Uterus (tissue), 2 donors: ENCODE results near the gene ADSL.

Experiments
- CTCF ChIP-seq, 4 experiments: fragments of 200-600 bp in 2 of 4; fragments of 450-650 bp in 2 of 4; sonication (generic) in 2 of 4; IDR thresholded peaks; one replicate each; pipeline ENCODE4 v1.5.1; 2016 to 2019; ENCODE audit warnings: antibody characterized with exemption in 4 of 4, mild to moderate bottlenecking in 2 of 4, moderate library complexity in 1 of 4
- POLR2A ChIP-seq, 2 donors: fragments of 450-650 bp; IDR thresholded peaks; one replicate each; pipeline ENCODE4 v1.6.1; 2016; ENCODE audit warnings: antibody characterized with exemption in 2 of 2, mild to moderate bottlenecking in 1 of 2, moderate library complexity in 1 of 2

DNA sequence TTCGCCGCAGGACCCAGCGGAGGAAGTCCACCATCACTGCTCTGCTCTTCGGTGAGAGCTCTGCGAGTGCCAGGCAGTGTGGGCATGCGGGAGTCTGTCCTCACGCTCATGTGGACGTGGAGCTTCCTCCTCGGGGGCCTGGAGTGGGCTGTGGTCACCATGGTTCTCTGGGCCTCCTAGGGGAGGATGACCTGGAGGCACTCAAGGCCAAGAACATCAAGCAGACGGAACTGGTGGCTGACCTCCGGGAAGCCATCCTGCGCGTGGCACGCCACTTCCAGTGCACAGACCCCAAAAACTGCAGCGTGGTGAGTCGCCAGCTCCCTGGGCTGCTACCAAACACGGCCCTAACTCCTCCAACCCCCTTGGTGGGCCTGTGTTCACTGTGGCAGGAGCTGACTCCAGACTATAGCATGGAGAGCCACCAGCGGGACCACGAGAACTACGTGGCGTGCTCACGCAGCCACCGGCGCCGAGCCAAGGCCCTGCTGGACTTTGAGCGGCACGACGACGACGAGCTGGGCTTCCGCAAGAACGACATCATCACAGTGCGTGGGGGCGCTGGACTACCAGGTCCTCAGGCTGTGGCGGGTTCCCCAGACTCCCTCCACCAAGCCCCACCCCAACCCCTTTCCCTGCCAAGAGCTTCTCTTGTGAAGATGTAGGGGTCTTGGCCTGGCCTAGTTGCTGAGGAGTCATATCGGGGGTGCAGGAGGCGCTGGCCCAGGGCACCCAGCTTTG, 60.9 kb downstream of the ADSL start:
- TF ChIP-seq CTCF (IDR thresholded peaks at IDR 0.05): no peak
- no peak for TF ChIP-seq POLR2A (IDR thresholded peaks at IDR 0.05)
